ENCODE measurements around the gene GSK3A. TPM values are rescaled to one million over a fixed set of nuclear protein-coding genes. Genes with fewer than 3 reads are reported as not detected.
A peak's percentile ranks its signal among the peaks of the same experiment; 100 is the strongest.

The GSK3A gene
- total RNA-seq, 1 donor: 18.3 TPM

GRCh38 chr19:42255766-42256745 lies 13.7 kb upstream of the GSK3A start:
- DNase-seq (ENCODE audit: low read depth): peak; percentile 64
- no peak for TF ChIP-seq CTCF (IDR thresholded peaks at IDR 0.05; ENCODE audit: insufficient read depth, low read length)
- H3K4me3 ChIP-seq (ENCODE audit: low read depth, low read length): peak overlapping the region; percentile 67

DNA sequence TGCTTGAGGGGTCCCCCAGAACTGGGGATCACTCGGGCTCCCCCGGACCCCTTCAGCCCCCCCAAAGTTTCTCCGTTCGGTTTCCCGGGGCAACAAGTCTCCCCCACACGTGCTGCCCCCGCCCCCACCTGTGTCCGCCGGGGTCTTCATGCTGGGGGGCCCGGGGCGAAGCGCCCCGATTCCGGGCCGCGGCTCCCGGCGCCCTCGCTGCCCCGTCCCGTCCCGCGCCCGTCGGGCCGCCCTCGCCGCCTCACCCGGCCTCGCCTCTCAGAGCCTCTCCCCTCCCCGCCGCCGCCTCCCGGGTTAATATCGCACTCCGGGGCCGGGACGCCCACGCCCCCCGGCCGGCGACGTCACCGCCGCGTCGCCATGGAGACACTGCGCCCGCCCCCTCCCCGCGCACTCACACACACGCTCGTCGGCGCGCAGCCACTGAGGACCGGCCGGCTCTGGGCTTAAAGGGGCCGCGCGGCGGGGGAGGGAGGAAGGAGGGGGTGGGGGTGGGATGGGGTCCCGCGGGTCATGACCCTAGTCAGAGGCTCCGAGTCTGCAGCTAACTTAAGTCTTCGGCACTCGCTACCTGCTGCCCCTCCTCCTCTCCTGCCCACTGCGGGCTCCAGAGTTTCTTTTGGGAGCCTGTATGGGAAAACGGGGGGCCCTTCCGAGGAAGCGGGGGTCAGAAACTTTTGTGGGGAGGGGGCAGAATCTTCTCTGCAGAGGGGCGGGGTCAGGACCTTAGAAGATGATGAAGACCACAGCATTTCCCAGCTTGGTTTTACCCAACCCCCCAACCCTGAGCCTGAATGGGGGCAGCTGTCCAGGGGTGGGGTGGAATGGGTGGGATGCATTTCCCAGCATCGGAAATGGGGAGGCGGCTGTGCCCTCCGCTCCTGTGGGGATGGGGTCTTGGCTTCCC lies 12.7 kb upstream of the GSK3A start, which contains the start of gene ERF:
TSS of gene ERF (minus strand) at position 279 of the 916 bp plus-strand sequence. CDS start at position 150, 129 bp downstream.
- H3K4me3 ChIP-seq (ENCODE audit: low read depth, low read length): peak within 1 kb of the TSS; percentile 96
- DNase-seq (ENCODE audit: low read depth): peak; percentile 82
- TF ChIP-seq CTCF (IDR thresholded peaks at IDR 0.05; ENCODE audit: insufficient read depth, low read length): no peak

- no peak for DNase-seq (ENCODE audit: low read depth)
- no peak for TF ChIP-seq CTCF (IDR thresholded peaks at IDR 0.05; ENCODE audit: insufficient read depth, low read length)
Measured at GRCh38 chr19:42254089-42254849, 11.9 kb upstream of the GSK3A start.

GRCh38 chr19:42253245-42254088 lies 11.1 kb upstream of the GSK3A start:
- no peak for DNase-seq (ENCODE audit: low read depth)
- TF ChIP-seq CTCF (IDR thresholded peaks at IDR 0.05; ENCODE audit: insufficient read depth, low read length): no peak
- H3K4me3 ChIP-seq (ENCODE audit: low read depth, low read length): peak overlapping the region; percentile 96

More at GRCh38 chr19:42254089-42254849, 11.9 kb upstream of the GSK3A start:
- H3K4me3 ChIP-seq (ENCODE audit: low read depth, low read length): peak overlapping the region; percentile 96

DNA sequence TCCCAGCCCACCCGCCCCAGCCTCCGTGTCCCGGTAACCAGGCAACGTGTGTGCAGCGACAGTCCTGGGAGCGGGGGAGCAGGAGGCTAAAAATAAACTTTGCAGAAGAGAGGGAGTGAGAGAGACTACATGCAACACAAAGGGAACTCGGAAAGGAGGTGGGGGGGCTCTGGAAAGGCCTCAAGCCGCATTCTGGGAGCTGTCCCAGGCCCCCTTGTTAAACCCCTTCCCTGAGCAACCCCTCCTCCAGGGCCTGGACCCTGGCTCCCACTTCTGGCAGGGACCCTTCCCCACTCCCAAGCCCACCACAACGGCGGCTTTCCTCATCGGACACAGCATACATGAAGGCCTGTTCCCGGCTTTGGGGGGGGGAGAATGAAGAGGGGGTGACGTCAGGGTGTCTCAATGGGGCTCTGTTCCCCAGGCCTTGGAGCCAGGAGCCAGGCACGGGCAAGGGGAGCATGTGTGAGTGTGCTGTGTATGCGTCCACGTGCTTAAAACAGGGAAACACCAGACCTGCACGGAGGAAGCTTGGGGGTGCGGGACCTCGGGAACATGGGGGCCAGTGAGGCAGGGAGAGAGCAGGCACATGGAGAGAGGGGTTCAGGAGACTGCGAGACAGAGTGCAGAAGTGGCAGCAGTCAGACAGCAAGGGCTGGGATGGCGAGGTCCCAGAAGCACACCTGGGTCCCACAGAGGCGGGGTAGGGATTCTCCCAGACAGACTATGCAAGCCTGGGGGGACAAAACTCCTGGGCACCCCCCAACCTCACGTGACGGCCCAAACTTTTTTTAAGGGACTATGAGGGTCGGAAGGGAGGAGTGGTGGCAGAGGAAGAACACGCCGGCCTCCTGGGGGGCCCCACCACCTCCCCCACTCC lies 10.2 kb upstream of the GSK3A start:
- TF ChIP-seq CTCF (IDR thresholded peaks at IDR 0.05; ENCODE audit: insufficient read depth, low read length): no peak
- H3K4me3 ChIP-seq (ENCODE audit: low read depth, low read length): peak overlapping the region; percentile 83
- DNase-seq (ENCODE audit: low read depth): peak; percentile 54
